ENCODE results near the gene NQO2. TPM values are rescaled to one million over a fixed set of nuclear protein-coding genes. Genes with fewer than 3 reads are reported as not detected.
A peak's percentile ranks its signal among the peaks of the same experiment; 100 is the strongest.
"Not testable (repeated sequence)": the region's sequence is repeated elsewhere in the genome, so short reads cannot be mapped to it uniquely, and the experiment has no call there.

The NQO2 gene
- total and polyA plus RNA-seq, 2 experiments from 2014 or later, result 23.4 to 38.5 TPM

DNA sequence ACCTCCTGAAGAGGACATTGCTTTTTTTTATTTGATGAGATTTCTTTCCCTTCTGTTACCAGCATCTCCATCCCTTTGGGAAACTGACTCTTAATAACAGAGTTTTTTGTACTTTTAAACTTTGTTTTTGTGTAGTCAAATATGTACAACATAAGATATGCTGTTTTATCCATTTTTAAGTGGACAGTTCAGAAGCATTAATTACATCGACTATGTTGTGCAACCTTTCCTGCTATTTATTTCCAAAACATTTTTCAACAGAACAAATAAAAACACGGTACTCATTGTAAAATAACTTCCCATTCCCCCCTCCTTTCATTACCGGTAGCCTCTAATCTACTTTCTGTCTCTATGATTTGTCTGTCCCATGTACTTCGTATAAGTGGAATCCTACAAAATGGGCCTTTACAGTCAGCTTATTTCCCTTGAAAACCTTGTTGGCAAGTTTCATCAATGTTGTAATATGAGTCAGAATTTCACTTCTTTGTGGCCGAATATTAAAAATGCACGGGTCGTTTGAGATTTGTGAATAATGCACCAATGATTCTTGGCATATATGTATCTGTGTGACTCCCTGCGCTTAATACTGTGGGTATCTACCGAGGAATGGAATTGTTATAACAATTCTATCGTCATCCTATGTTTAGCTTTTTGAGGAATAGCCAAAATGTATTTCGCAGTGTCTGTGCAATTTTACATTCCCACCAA, 57.5 kb downstream of the NQO2 start:
- no peaks in the 10 kb centered on the region for H3K79me2 ChIP-seq
- H3K9me2 ChIP-seq (replicated peaks; ENCODE audit: insufficient read depth), result no peaks in the 10 kb centered on the region
- H3K4me3 ChIP-seq, result no peak overlapping the region
- 92% methylated on average over 11 of the region's 11 CpGs for WGBS (ENCODE audit: low lambda C conversion rate, missing lambda C conversion rate)
- H2AFZ ChIP-seq, result no peak overlapping the region
- TF ChIP-seq, protein P1, sequence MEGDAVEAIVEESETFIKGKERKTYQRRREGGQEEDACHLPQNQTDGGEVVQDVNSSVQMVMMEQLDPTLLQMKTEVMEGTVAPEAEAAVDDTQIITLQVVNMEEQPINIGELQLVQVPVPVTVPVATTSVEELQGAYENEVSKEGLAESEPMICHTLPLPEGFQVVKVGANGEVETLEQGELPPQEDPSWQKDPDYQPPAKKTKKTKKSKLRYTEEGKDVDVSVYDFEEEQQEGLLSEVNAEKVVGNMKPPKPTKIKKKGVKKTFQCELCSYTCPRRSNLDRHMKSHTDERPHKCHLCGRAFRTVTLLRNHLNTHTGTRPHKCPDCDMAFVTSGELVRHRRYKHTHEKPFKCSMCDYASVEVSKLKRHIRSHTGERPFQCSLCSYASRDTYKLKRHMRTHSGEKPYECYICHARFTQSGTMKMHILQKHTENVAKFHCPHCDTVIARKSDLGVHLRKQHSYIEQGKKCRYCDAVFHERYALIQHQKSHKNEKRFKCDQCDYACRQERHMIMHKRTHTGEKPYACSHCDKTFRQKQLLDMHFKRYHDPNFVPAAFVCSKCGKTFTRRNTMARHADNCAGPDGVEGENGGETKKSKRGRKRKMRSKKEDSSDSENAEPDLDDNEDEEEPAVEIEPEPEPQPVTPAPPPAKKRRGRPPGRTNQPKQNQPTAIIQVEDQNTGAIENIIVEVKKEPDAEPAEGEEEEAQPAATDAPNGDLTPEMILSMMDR (IDR thresholded peaks at IDR 0.05; ENCODE audit: poor library complexity), result no peak
- TF ChIP-seq EZH2phosphoT487 (IDR thresholded peaks at IDR 0.05; ENCODE audit: low read depth, severe bottlenecking, unreplicated experiment), result no peak
- TF ChIP-seq EZH2 (IDR thresholded peaks at IDR 0.05; ENCODE audit: borderline replicate concordance), result no peak
- H3K27ac ChIP-seq, result no peak overlapping the region
- H3K4me2 ChIP-seq, result no peak overlapping the region
- peaks cover 4% of the 10 kb centered on the region for H3K4me1 ChIP-seq (ENCODE audit: insufficient read depth)
- H4K20me1 ChIP-seq (ENCODE audit: insufficient read depth, poor library complexity, severe bottlenecking), result no peaks in the 10 kb centered on the region
- peaks cover 6% of the 10 kb centered on the region for H3K27me3 ChIP-seq
- no peaks in the 10 kb centered on the region for H3K9me3 ChIP-seq (ENCODE audit: low read depth)
- H3K36me3 ChIP-seq (replicated peaks; ENCODE audit: insufficient read depth, low read depth), result no peaks in the 10 kb centered on the region
- DNase-seq (ENCODE audit: low spot score), result no peak

DNA sequence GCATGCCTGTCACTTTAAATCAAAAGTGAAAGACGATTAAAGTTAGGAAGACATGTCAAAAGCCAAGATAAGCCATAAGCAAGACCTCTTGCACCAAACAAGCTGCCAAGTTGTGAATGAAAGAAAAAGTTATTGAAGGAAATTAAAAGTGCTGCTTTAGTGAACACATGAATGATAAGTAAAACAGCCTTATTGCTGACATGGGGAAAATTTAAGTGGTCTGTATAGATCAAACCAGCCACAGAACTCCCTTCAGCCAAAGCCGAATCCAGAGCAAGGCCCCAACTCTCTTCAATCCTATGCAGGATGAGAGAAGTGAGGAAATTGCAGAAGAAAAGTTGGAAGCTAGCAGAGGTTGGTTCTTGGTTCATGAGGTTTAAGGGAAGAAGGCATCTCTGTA, 59.3 kb downstream of the NQO2 start:
- DNase-seq (ENCODE audit: low spot score), result no peak
- H3K27ac ChIP-seq, result no peak overlapping the region
- no peaks in the 10 kb centered on the region for H3K9me2 ChIP-seq (replicated peaks; ENCODE audit: insufficient read depth)
- H3K4me1 ChIP-seq (ENCODE audit: insufficient read depth), result no peaks in the 10 kb centered on the region
- H3K36me3 ChIP-seq (replicated peaks; ENCODE audit: insufficient read depth, low read depth), result no peaks in the 10 kb centered on the region
- H3K4me3 ChIP-seq, result no peak overlapping the region
- TF ChIP-seq EZH2 (IDR thresholded peaks at IDR 0.05; ENCODE audit: borderline replicate concordance), result no peak
- no peak for TF ChIP-seq EZH2phosphoT487 (IDR thresholded peaks at IDR 0.05; ENCODE audit: low read depth, severe bottlenecking, unreplicated experiment)
- TF ChIP-seq, protein P1 (IDR thresholded peaks at IDR 0.05; ENCODE audit: poor library complexity), result no peak
- no peak overlapping the region for H2AFZ ChIP-seq
- H3K4me2 ChIP-seq, result no peak overlapping the region
- H3K27me3 ChIP-seq, result peaks cover 6% of the 10 kb centered on the region
- WGBS (ENCODE audit: low lambda C conversion rate, missing lambda C conversion rate), result 88% methylated on average over 2 of the region's 2 CpGs
- H3K79me2 ChIP-seq, result no peaks in the 10 kb centered on the region
- no peaks in the 10 kb centered on the region for H4K20me1 ChIP-seq (ENCODE audit: insufficient read depth, poor library complexity, severe bottlenecking)
- no peaks in the 10 kb centered on the region for H3K9me3 ChIP-seq (ENCODE audit: low read depth)

DNA sequence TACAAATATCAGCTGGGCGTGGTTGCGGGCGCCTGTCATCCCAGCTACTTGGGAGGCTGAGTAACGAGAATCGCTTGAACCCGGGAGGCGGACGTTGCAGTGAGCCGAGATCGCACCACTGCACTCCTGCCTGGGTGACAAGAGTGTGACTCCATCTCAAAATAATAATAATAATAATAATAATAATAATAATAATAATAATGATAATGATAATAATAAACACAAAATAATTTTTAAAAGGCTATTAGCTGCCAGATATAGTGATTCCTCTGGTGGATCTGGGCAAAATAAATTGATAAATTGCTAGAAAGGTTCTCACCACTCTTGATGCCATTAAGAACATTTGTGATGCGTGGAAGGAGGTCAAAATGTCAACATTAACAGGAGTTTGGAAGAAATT, 60.4 kb downstream of the NQO2 start:
- 95% methylated on average over 11 of the region's 11 CpGs for WGBS (ENCODE audit: low lambda C conversion rate, missing lambda C conversion rate)
- not testable (repeated sequence) for H3K4me1 ChIP-seq (ENCODE audit: insufficient read depth); H3K79me2 ChIP-seq; H4K20me1 ChIP-seq (ENCODE audit: insufficient read depth, poor library complexity, severe bottlenecking); H3K36me3 ChIP-seq (replicated peaks; ENCODE audit: insufficient read depth, low read depth); H3K9me3 ChIP-seq (ENCODE audit: low read depth); DNase-seq (ENCODE audit: low spot score); H3K27ac ChIP-seq; H3K4me3 ChIP-seq; H3K9me2 ChIP-seq (replicated peaks; ENCODE audit: insufficient read depth); H3K4me2 ChIP-seq; H2AFZ ChIP-seq; H3K27me3 ChIP-seq

DNA sequence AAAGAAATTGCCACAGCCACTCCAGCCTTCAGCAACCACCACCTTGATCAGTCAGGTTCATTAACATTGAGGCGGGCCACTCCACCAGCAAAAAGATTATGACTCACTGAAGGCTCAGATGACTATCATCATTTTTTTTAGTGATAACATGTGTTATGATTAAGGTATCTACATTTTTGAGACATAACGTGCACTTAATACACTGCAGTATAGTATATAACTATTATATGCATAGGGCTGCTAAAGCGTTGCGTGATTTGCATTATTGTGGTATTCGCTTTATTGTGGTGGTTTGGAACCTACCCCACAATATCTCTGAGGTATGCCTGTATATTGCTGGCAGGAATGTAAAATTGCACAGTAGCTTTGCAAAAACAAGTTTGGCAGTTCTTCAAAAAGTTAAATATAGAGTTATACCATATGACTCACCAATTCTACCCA, 61.8 kb downstream of the NQO2 start:
- no peaks in the 10 kb centered on the region for H3K9me3 ChIP-seq (ENCODE audit: low read depth)
- H3K9me2 ChIP-seq (replicated peaks; ENCODE audit: insufficient read depth), result no peaks in the 10 kb centered on the region
- H3K4me2 ChIP-seq, result no peak overlapping the region
- H3K79me2 ChIP-seq, result peaks cover 11% of the 10 kb centered on the region
- peaks cover 6% of the 10 kb centered on the region for H3K27me3 ChIP-seq
- no peak overlapping the region for H3K4me3 ChIP-seq
- H3K4me1 ChIP-seq (ENCODE audit: insufficient read depth), result no peaks in the 10 kb centered on the region
- H3K27ac ChIP-seq, result no peak overlapping the region
- H4K20me1 ChIP-seq (ENCODE audit: insufficient read depth, poor library complexity, severe bottlenecking), result no peaks in the 10 kb centered on the region
- WGBS (ENCODE audit: low lambda C conversion rate, missing lambda C conversion rate), result 81% methylated on average over 5 of the region's 5 CpGs
- no peak for DNase-seq (ENCODE audit: low spot score)
- no peaks in the 10 kb centered on the region for H3K36me3 ChIP-seq (replicated peaks; ENCODE audit: insufficient read depth, low read depth)
- H2AFZ ChIP-seq, result no peak overlapping the region
- TF ChIP-seq EZH2phosphoT487 (IDR thresholded peaks at IDR 0.05; ENCODE audit: low read depth, severe bottlenecking, unreplicated experiment) (no peak), EZH2 (IDR thresholded peaks at IDR 0.05; ENCODE audit: borderline replicate concordance) (no peak)
- TF ChIP-seq, protein P1 (IDR thresholded peaks at IDR 0.05; ENCODE audit: poor library complexity), result no peak

DNA sequence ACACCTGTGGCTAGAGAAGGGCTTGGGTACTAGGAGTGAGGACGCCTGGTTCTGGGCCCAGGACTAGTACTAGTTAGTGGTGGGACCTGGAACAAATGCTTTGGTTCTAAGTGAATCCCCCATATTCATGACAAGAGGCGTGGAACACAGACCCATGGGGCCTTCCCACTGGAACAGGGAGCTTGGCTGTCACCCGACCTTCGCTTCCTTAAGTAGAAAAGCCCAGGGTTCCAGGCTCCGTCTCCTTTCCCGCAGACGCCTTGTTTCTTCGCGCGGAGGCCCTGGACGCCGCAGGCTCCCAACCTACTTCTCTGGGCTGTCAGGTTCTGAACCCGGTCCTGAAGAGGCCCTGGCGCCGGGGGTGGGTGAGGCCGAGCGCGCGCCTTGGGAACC, 63.6 kb downstream of the NQO2 start:
- not testable (repeated sequence) for H3K4me3 ChIP-seq; DNase-seq (ENCODE audit: low spot score); H3K27me3 ChIP-seq; H3K36me3 ChIP-seq (replicated peaks; ENCODE audit: insufficient read depth, low read depth); H3K4me1 ChIP-seq (ENCODE audit: insufficient read depth); H3K9me3 ChIP-seq (ENCODE audit: low read depth); H4K20me1 ChIP-seq (ENCODE audit: insufficient read depth, poor library complexity, severe bottlenecking); H2AFZ ChIP-seq; H3K9me2 ChIP-seq (replicated peaks; ENCODE audit: insufficient read depth)
- Histone ChIP-seq H3K4me2 (peak overlapping the region; percentile 87), H3K79me2 (peaks cover 24% of the 10 kb centered on the region), H3K27ac (peak overlapping the region; percentile 62)
- WGBS (ENCODE audit: low lambda C conversion rate, missing lambda C conversion rate), result 26% methylated on average over 16 of the region's 19 CpGs

Measured in hepatocyte (in vitro differentiated cells).